ENCODE measurements around the gene CA12. TPM values are rescaled to one million over a fixed set of nuclear protein-coding genes. Genes with fewer than 3 reads are reported as not detected.
A peak's percentile ranks its signal among the peaks of the same experiment; 100 is the strongest.

The CA12 gene
- total RNA-seq, 1 donor from 2014 or later, result 89.6 TPM

DNA sequence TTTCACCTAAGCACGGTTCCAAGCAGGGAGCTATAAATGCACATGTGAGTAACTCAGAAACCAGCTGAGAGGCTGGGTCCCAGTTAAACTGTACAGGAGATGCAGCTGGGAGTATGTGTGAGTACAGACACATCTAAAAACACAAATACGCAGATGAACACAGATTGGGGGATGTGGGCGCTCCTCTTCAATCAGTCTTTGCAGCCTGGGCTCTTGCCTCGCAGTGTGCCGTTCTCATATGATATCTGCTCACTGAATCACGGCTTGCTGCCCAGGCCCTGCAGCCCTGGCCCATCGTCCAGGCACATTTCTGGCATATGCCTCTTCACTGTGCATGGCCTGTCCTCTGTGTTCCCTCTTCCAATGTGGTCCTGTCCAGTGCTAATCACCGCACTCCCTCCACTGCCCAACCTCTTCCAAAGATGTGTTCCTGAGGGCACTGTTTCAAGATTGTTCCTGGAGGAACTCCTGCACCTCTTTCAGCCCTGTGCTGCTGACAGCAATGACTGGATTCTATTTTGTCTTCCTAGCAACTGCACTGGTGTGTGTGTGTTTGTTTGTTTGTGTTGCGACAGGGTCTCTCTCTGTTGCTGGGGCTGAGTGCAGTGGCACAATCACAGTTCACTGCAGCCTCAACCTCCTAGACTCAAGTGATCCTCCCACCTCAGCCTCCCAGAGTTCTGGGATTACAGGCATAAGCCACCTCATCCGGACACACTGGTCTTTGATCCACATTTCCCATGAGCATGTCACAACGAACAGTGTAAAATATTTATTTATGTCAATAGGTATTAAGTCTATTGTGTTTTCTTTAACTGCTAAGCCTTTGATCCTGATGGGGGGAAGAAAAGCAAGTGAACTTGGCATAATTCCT is 17.0 kb downstream of the CA12 start:
- TF ChIP-seq, protein P1, sequence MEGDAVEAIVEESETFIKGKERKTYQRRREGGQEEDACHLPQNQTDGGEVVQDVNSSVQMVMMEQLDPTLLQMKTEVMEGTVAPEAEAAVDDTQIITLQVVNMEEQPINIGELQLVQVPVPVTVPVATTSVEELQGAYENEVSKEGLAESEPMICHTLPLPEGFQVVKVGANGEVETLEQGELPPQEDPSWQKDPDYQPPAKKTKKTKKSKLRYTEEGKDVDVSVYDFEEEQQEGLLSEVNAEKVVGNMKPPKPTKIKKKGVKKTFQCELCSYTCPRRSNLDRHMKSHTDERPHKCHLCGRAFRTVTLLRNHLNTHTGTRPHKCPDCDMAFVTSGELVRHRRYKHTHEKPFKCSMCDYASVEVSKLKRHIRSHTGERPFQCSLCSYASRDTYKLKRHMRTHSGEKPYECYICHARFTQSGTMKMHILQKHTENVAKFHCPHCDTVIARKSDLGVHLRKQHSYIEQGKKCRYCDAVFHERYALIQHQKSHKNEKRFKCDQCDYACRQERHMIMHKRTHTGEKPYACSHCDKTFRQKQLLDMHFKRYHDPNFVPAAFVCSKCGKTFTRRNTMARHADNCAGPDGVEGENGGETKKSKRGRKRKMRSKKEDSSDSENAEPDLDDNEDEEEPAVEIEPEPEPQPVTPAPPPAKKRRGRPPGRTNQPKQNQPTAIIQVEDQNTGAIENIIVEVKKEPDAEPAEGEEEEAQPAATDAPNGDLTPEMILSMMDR (IDR thresholded peaks at IDR 0.05), result no peak
- TF ChIP-seq POLR2A (IDR thresholded peaks at IDR 0.05) (no peak), POLR2AphosphoS5 (IDR thresholded peaks at IDR 0.05; ENCODE audit: insufficient read depth in 1 of 2, low read depth in 1 of 2) (no peak)
- intact Hi-C loops (cut with DNase I), result no loop called here
- no peaks in the 10 kb centered on the region for H3K9me3 ChIP-seq
- H3K27me3 ChIP-seq, result no peaks in the 10 kb centered on the region
- DNase-seq (ENCODE audit: extremely low spot score in 2 of 2), result no peak
- peaks cover 35% of the 10 kb centered on the region for H3K4me1 ChIP-seq
- peak overlapping the region; percentile 23 for H3K27ac ChIP-seq
- H3K36me3 ChIP-seq, result no peaks in the 10 kb centered on the region
- no peak overlapping the region for H3K4me3 ChIP-seq

DNA sequence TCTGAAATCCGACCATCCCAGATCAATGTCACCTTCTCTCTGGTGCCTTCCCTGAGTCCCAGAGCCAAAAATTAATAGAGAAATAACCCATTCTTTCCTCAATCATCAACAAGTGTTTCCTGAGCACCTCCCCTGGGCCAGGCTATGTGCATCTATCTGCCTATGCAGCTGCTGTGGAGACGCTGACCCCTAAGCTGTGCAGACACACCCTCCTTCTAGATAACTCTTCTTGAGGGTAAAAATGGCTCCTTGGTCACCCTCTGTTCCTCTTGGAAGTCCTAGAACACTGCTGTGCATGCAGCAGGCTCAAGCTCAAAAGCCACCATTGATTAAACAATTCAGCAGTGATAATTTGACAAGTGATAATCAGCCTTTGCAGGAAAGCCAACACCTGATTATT is 18.4 kb downstream of the CA12 start:
- H3K9me3 ChIP-seq, result no peaks in the 10 kb centered on the region
- H3K36me3 ChIP-seq, result no peaks in the 10 kb centered on the region
- no peak overlapping the region for H3K4me3 ChIP-seq
- DNase-seq (ENCODE audit: extremely low spot score in 2 of 2), result no peak
- no peak overlapping the region for H3K27ac ChIP-seq
- no peaks in the 10 kb centered on the region for H3K27me3 ChIP-seq
- peaks cover 30% of the 10 kb centered on the region for H3K4me1 ChIP-seq
- TF ChIP-seq, protein P1 (IDR thresholded peaks at IDR 0.05), result no peak
- TF ChIP-seq POLR2AphosphoS5 (IDR thresholded peaks at IDR 0.05; ENCODE audit: insufficient read depth in 1 of 2, low read depth in 1 of 2) (no peak), POLR2A (IDR thresholded peaks at IDR 0.05) (no peak)
- intact Hi-C loops (cut with DNase I), result no loop called here

DNA sequence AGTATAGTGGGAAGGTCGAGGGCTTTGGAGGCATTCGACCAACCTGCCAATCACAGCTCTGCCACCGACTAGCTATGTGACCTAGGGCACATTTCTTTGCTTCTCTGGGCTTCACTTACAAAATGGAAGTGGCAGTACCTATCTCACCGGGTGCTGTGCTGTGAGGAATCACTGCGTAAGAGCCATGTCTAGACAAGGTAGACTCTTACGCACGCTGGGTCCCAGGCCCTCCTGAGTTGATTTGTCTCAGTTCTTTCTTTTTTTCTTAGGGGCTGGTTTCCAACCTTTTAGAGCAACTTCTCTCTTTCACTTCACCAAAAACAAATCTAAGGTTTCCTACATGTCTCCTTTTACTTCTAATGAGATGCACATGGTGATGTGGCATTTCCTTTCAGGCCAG is 18.8 kb downstream of the CA12 start:
- no peak for DNase-seq (ENCODE audit: extremely low spot score in 2 of 2)
- Histone ChIP-seq H3K4me3 (no peak overlapping the region), H3K27ac (no peak overlapping the region), H3K9me3 (no peaks in the 10 kb centered on the region), H3K4me1 (peaks cover 29% of the 10 kb centered on the region), H3K36me3 (no peaks in the 10 kb centered on the region), H3K27me3 (no peaks in the 10 kb centered on the region)
- intact Hi-C loops (cut with DNase I), result no loop called here
- TF ChIP-seq POLR2AphosphoS5 (IDR thresholded peaks at IDR 0.05; ENCODE audit: insufficient read depth in 1 of 2, low read depth in 1 of 2) (no peak), POLR2A (IDR thresholded peaks at IDR 0.05) (no peak)
- TF ChIP-seq, protein P1 (IDR thresholded peaks at IDR 0.05), result no peak

DNA sequence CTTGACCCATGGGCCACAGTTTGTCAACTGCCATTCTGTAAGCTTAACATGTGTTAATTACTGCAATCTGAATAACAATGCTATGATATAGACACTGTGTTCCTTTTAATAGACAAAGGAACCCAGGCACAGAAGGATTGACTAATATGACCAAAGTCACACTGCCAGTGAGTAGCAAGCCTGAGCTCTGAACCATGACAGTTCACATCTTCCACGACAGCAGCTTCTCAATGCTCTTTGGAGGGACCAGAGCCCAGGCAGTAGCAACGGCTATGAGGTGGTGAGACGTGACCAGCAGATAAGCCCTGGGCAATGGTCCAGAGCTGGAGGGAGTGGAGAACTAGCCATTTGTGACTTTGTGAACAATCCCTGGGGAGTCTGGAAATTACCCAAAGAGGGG is 19.4 kb downstream of the CA12 start:
- Histone ChIP-seq H3K4me1 (peaks cover 27% of the 10 kb centered on the region), H3K27ac (no peak overlapping the region), H3K36me3 (no peaks in the 10 kb centered on the region), H3K4me3 (no peak overlapping the region), H3K27me3 (no peaks in the 10 kb centered on the region), H3K9me3 (no peaks in the 10 kb centered on the region)
- no peak for TF ChIP-seq POLR2AphosphoS5 (IDR thresholded peaks at IDR 0.05; ENCODE audit: insufficient read depth in 1 of 2, low read depth in 1 of 2)
- TF ChIP-seq POLR2A (IDR thresholded peaks at IDR 0.05), result no peak
- TF ChIP-seq, protein P1 (IDR thresholded peaks at IDR 0.05), result no peak
- DNase-seq (ENCODE audit: extremely low spot score in 2 of 2), result no peak
- intact Hi-C loops (cut with DNase I), result no loop called here

DNA sequence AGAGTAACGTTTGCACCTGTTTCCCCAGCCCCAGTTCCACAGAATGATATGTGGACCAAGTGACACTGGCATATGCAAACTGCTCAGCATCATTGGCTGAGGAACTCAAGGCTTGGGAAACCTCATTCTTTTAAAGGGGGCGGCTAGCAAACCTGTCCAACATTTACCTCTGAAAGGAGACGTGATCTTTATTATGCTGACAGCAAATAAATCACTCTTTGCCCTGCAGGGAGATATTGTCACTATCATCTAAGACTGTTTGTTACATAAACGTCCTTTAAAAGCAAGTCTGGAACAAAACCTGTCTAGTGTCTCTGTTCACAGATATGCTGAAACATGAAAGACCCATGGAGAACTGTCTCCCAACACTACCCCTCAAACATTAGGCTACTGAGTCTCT is 21.5 kb downstream of the CA12 start:
- intact Hi-C loops (cut with DNase I), result no loop called here

More for the DNA sequence above, 21.5 kb downstream of the CA12 start:
- TF ChIP-seq POLR2A (IDR thresholded peaks at IDR 0.05) (no peak), POLR2AphosphoS5 (IDR thresholded peaks at IDR 0.05; ENCODE audit: insufficient read depth in 1 of 2, low read depth in 1 of 2) (no peak)
- TF ChIP-seq, protein P1 (IDR thresholded peaks at IDR 0.05), result no peak
- Histone ChIP-seq H3K27me3 (no peaks in the 10 kb centered on the region), H3K9me3 (no peaks in the 10 kb centered on the region), H3K4me3 (no peak overlapping the region), H3K36me3 (no peaks in the 10 kb centered on the region), H3K27ac (no peak overlapping the region), H3K4me1 (peaks cover 8% of the 10 kb centered on the region)
- DNase-seq (ENCODE audit: extremely low spot score in 2 of 2), result no peak

All from vagina (tissue), 2 donors.